B cell (primary cell): ENCODE data around the gene IQSEC3.

Experiments
- EZH2 ChIP-seq: IDR thresholded peaks from 2 replicates; pipeline ENCODE4 v1.6.1; 2012; ENCODE audit warnings: borderline replicate concordance, low read depth, mild to moderate bottlenecking, moderate library complexity, low read length; ENCODE audit not compliant: insufficient read depth, poor library complexity, severe bottlenecking
- TF ChIP-seq, protein P1 (sequence below): fragments of 200-600 bp; IDR thresholded peaks from one replicate; pipeline ENCODE4 v1.8.0; 2022; ENCODE audit warnings: antibody characterized with exemption, mild to moderate bottlenecking

DNA sequence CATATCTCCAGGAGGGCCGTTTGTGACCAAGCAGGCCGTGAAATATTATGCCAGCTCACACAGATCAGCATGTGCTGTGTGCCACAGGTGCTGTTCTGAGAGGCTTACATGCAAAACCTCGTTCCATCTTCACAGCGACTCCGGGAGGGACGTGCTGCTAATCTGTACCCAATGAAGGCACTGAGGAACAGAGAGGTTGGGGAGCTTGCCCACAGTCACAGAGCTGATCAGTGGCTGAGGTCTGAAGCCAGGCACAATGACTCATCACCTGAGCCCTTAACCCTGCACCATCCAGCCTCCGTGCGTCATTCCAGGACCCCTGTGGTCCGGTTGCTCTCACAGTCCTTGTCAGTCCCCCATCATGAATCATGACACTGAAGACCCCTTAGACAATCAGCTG, 80.7 kb downstream of the IQSEC3 start:
- TF ChIP-seq, protein P1, sequence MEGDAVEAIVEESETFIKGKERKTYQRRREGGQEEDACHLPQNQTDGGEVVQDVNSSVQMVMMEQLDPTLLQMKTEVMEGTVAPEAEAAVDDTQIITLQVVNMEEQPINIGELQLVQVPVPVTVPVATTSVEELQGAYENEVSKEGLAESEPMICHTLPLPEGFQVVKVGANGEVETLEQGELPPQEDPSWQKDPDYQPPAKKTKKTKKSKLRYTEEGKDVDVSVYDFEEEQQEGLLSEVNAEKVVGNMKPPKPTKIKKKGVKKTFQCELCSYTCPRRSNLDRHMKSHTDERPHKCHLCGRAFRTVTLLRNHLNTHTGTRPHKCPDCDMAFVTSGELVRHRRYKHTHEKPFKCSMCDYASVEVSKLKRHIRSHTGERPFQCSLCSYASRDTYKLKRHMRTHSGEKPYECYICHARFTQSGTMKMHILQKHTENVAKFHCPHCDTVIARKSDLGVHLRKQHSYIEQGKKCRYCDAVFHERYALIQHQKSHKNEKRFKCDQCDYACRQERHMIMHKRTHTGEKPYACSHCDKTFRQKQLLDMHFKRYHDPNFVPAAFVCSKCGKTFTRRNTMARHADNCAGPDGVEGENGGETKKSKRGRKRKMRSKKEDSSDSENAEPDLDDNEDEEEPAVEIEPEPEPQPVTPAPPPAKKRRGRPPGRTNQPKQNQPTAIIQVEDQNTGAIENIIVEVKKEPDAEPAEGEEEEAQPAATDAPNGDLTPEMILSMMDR, result no peak
- TF ChIP-seq EZH2, result no peak
